ENCODE results near the gene SLC25A36. TPM values are rescaled to one million over a fixed set of nuclear protein-coding genes. Genes with fewer than 3 reads are reported as not detected.

The SLC25A36 gene
- polyA plus RNA-seq, 1 of the 3 experiments (the other 2 are of a cell fraction), result 23.3 TPM

GRCh38 chr3:140911822-140912221, 29.8 kb upstream of the SLC25A36 start:
- Histone ChIP-seq H2AFZ (ENCODE audit: low read depth) (no peak overlapping the region), H3K9me2 (no peaks in the 10 kb centered on the region), H3K27me3 (ENCODE audit: insufficient read depth) (no peaks in the 10 kb centered on the region), H3F3A (replicated peaks; ENCODE audit: insufficient read depth) (no peaks in the 10 kb centered on the region), H3K9me3 (no peaks in the 10 kb centered on the region), H3K79me2 (ENCODE audit: insufficient read depth) (no peaks in the 10 kb centered on the region), H3K4me1 (ENCODE audit: control insufficient read depth in 1 of 2, insufficient read depth in 2 of 2, low read depth in 1 of 2, low read length in 1 of 2) (no peaks in the 10 kb centered on the region; a peak in 1 of 4 replicates), H3K4me3 (ENCODE audit: low read depth in 2 of 2, low read length in 1 of 2) (no peak overlapping the region), H3K27ac (ENCODE audit: low read depth in 2 of 2, low read length in 1 of 2) (no peak overlapping the region), H3K36me3 (replicated peaks in 1 of 2; ENCODE audit: control insufficient read depth in 1 of 2, insufficient read depth in 2 of 2, low read length in 1 of 2) (no peaks in the 10 kb centered on the region), H3K9ac (no peak overlapping the region), H3K4me2 (no peak overlapping the region), H4K20me1 (ENCODE audit: insufficient read depth) (no peaks in the 10 kb centered on the region)
- no peak for DNase-seq
- TF ChIP-seq GABPA (IDR thresholded peaks at IDR 0.05; ENCODE audit: low read depth) (no peak), RCOR1 (IDR thresholded peaks at IDR 0.05; ENCODE audit: low read length) (no peak), SIN3A (IDR thresholded peaks at IDR 0.05; ENCODE audit: borderline replicate concordance, low read depth, low read length) (no peak), TAF1 (IDR thresholded peaks at IDR 0.05; ENCODE audit: borderline replicate concordance, low read depth, low read length) (no peak), FOXM1 (IDR thresholded peaks at IDR 0.05; ENCODE audit: low read depth) (no peak), POLR2AphosphoS5 (IDR thresholded peaks at IDR 0.05; ENCODE audit: low read depth, low read length) (no peak), TEAD4 (IDR thresholded peaks at IDR 0.05; ENCODE audit: borderline replicate concordance, insufficient read depth) (no peak), FOXJ3 (CRISPR knock-in tag; IDR thresholded peaks at IDR 0.05) (no peak), MXI1 (IDR thresholded peaks at IDR 0.05; ENCODE audit: low read depth, low read length) (no peak), EZH2phosphoT487 (IDR thresholded peaks at IDR 0.05; ENCODE audit: borderline replicate concordance, low read depth) (no peak), JUND (IDR thresholded peaks at IDR 0.05) (no peak), FOSL2 (IDR thresholded peaks at IDR 0.05; ENCODE audit: borderline replicate concordance, low read depth) (no peak), EP300 (IDR thresholded peaks at IDR 0.05; ENCODE audit: borderline replicate concordance in 1 of 2, low read depth in 1 of 2, low read length in 1 of 2) (no peak)
- CTCF ChIA-PET, result interaction anchor here (0.7 to 1.2 kb wide), 2 partner anchors 13 to 37 kb away, joined by 3 to 5 read pairs; no protein-coding TSS in a partner anchor
- 57% methylated on average over 2 of the region's 2 CpGs for WGBS (ENCODE audit: low lambda C conversion rate)
- POLR2A ChIA-PET, result no interaction called here

- no peak overlapping the region for H2AFZ ChIP-seq (ENCODE audit: low read depth)
- DNase-seq, result no peak
- no peaks in the 10 kb centered on the region for H3K9me3 ChIP-seq
- no peaks in the 10 kb centered on the region for H3K79me2 ChIP-seq (ENCODE audit: insufficient read depth)
- H3K27me3 ChIP-seq (ENCODE audit: insufficient read depth), result no peaks in the 10 kb centered on the region
- H3K36me3 ChIP-seq (replicated peaks in 1 of 2; ENCODE audit: control insufficient read depth in 1 of 2, insufficient read depth in 2 of 2, low read length in 1 of 2), result no peaks in the 10 kb centered on the region
- H3K4me2 ChIP-seq, result no peak overlapping the region
- 55% methylated on average over 5 of the region's 5 CpGs for WGBS (ENCODE audit: low lambda C conversion rate)
- no peaks in the 10 kb centered on the region for H3K9me2 ChIP-seq
- no peak overlapping the region for H3K9ac ChIP-seq
- H3K27ac ChIP-seq (ENCODE audit: low read depth in 2 of 2, low read length in 1 of 2), result no peak overlapping the region
- ChIA-PET CTCF (interaction anchor here (1.3 kb wide), 1 partner anchor 29 kb away, joined by 3 read pairs; no protein-coding TSS in a partner anchor), POLR2A (no interaction called here)
- no peak overlapping the region for H3K4me3 ChIP-seq (ENCODE audit: low read depth in 2 of 2, low read length in 1 of 2)
- TF ChIP-seq POLR2AphosphoS5 (IDR thresholded peaks at IDR 0.05; ENCODE audit: low read depth, low read length) (no peak), MXI1 (IDR thresholded peaks at IDR 0.05; ENCODE audit: low read depth, low read length) (no peak), FOXJ3 (CRISPR knock-in tag; IDR thresholded peaks at IDR 0.05) (no peak), FOSL2 (IDR thresholded peaks at IDR 0.05; ENCODE audit: borderline replicate concordance, low read depth) (no peak), ELF1 (IDR thresholded peaks at IDR 0.05) (no peak), TCF12 (IDR thresholded peaks at IDR 0.05) (no peak), MEF2A (IDR thresholded peaks at IDR 0.05; ENCODE audit: borderline replicate concordance, low read depth) (no peak), FOXM1 (IDR thresholded peaks at IDR 0.05; ENCODE audit: low read depth) (no peak), SMC3 (IDR thresholded peaks at IDR 0.05; ENCODE audit: low read depth, low read length) (no peak), RXRA (IDR thresholded peaks at IDR 0.05; ENCODE audit: borderline replicate concordance, low read depth) (no peak)
- TF ChIP-seq, protein P1, sequence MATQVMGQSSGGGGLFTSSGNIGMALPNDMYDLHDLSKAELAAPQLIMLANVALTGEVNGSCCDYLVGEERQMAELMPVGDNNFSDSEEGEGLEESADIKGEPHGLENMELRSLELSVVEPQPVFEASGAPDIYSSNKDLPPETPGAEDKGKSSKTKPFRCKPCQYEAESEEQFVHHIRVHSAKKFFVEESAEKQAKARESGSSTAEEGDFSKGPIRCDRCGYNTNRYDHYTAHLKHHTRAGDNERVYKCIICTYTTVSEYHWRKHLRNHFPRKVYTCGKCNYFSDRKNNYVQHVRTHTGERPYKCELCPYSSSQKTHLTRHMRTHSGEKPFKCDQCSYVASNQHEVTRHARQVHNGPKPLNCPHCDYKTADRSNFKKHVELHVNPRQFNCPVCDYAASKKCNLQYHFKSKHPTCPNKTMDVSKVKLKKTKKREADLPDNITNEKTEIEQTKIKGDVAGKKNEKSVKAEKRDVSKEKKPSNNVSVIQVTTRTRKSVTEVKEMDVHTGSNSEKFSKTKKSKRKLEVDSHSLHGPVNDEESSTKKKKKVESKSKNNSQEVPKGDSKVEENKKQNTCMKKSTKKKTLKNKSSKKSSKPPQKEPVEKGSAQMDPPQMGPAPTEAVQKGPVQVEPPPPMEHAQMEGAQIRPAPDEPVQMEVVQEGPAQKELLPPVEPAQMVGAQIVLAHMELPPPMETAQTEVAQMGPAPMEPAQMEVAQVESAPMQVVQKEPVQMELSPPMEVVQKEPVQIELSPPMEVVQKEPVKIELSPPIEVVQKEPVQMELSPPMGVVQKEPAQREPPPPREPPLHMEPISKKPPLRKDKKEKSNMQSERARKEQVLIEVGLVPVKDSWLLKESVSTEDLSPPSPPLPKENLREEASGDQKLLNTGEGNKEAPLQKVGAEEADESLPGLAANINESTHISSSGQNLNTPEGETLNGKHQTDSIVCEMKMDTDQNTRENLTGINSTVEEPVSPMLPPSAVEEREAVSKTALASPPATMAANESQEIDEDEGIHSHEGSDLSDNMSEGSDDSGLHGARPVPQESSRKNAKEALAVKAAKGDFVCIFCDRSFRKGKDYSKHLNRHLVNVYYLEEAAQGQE (IDR thresholded peaks at IDR 0.05; ENCODE audit: low read depth, low read length), result no peak
- TF ChIP-seq, protein P2, sequence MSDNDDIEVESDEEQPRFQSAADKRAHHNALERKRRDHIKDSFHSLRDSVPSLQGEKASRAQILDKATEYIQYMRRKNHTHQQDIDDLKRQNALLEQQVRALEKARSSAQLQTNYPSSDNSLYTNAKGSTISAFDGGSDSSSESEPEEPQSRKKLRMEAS (IDR thresholded peaks at IDR 0.05; ENCODE audit: low read depth), result no peak
- H4K20me1 ChIP-seq (ENCODE audit: insufficient read depth), result no peaks in the 10 kb centered on the region
- no peaks in the 10 kb centered on the region for H3F3A ChIP-seq (replicated peaks; ENCODE audit: insufficient read depth)
- no peaks in the 10 kb centered on the region; a peak in 1 of 4 replicates for H3K4me1 ChIP-seq (ENCODE audit: control insufficient read depth in 1 of 2, insufficient read depth in 2 of 2, low read depth in 1 of 2, low read length in 1 of 2)
Measured at GRCh38 chr3:140913728-140914127, 27.9 kb upstream of the SLC25A36 start.

Data from SK-N-SH (cell line).